NCI-H2107 treated with DMSO at 0.1 percent for 48 hours (cell line): ENCODE measurements around the gene SATB1.

Experiments
- DNase-seq: peaks from one replicate; lab custom pipeline; 2025; ENCODE audit not compliant: unreplicated experiment; lab: John Stamatoyannopoulos, UW

SATB1 gene

DNA sequence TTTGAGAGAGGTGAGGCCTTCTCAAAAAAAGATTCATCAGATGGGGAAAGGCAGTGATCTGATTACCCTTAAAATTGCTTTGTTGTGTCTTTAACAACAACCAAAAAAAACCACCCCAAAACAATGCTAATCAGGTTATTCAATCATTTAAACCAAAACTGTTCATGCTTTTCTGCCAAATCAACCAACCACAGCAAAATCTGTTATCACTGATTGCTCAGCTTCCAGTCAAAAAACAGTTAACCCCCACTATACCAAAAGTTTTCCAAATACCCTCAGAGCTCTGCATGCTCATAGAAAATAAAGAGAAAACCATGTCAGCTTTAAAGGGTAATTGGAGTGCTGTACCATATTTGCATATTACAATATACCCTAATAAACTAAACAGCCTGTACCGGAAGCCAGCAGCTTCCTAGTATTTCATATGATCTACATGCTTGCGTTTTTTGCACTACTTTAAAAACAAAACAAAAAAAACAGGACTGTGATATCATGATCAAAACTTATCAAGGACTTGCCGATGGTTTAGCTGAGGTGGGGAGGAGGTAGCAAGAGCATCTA, 22.8 kb downstream of the SATB1 start:
- no peak for DNase-seq

DNA sequence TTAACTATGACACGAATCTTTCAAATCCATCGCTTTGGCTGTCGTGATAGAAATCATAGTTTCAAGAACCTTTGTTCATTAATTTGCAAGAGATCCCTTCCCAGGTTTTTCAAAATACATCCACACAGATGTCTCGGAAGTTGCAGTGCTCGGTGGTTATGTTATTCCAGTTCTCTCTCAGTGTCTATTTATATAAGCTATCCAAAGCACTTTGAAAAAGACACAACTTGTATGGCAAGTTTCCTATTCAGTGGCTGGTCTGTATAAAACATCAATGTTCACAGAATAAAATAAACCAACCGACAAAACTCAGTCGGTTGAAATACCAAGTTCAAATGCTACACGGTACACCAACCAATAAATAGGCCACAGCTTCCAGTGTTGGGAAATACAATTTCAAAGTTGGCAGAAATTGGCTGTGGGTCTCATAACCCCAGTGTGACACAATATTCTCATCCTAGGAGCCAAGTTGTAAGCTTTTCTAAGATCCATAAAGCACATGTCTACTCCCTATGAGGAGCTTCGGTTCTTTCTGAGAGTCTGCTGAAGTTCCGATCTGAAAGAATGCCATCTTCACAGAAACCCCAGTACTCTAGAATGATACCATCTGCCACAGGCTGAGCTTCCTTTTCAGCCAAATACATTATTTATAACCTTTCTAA, 23.7 kb downstream of the SATB1 start:
- DNase-seq = no peak

DNA sequence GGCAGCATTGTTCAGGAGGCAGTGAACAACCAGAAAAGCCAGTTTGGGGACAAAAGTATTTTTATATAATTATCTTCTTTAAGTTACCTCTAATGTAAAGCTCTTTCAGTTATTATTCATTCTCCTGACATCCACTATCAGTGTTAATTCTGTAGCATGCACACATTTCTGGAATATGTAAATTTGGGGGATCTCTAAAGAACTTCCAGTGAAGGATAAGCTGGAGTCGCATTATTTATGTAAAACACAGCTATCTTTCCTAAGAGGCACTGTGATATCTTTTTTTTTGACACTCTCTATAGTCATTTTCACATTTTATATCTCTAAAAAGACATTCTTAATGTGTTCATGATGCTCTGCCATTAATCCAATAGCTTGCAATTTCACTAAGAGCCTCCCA, 26.7 kb downstream of the SATB1 start:
- DNase-seq = no peak

DNA sequence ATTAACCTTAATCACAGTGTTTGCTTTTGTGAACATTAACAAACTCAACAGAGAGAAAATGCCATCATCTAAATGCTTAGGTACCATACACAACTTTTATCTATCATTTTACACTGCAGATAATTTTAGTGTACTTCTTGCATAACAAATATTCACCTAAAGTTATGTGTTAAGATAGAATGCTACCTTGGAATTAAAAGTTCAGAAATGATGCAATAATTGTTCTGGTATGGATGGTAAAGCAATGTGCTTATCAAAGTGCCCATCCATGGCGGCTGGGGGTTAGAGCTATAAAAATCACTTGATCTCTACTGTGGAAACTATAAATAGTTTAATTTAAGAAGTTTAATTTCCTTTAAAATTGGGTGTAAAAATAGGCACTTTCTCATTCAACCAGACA, 28.7 kb downstream of the SATB1 start:
- no peak for DNase-seq

DNA sequence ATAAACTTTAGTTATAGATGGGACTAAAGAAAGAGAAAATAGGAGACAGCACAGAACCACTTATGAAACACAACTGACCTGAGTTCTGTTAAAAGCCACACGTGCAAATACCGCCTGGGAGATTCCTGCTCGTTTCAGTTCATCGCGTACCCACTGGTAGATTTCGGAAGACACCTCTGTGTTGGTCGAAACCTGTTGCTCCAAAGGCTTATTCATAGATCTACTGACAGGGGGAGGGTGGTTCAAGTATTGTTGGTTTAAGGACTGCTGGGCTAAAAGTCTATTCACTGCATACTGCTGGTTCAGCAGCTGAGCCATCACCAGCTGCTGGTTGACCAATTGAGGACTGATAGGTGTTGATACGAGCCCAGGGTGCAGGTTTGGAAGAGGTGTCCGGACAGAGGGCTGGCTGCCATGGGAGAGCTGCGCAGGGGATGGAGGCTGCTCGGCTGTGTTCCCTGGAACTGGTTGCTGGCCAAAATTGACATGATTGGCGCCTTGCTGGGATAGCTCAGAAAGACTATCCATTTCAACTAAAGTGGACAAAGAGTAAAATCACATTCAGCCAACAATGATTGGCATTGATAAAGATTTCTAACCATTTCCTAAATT, 30.6 kb downstream of the SATB1 start:
- no peak for DNase-seq

DNA sequence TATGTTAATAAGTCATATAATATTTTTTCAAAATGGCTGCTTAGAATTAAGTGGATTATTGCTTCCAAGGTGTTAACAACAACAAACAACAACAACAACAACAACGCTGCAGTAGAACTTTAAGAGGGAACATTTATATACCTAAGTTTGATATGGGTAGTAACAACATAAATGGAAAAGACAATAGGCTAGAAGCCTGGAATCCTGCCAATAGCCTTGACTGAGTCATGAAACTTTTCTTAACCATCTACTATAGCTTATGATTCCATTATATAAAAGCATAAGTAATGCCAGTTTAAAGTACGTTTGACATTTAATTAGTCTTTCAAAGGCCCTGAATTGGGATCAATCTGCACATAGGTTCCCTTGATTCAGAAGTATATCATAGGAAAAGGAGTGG, 31.2 kb downstream of the SATB1 start:
- DNase-seq = no peak

DNA sequence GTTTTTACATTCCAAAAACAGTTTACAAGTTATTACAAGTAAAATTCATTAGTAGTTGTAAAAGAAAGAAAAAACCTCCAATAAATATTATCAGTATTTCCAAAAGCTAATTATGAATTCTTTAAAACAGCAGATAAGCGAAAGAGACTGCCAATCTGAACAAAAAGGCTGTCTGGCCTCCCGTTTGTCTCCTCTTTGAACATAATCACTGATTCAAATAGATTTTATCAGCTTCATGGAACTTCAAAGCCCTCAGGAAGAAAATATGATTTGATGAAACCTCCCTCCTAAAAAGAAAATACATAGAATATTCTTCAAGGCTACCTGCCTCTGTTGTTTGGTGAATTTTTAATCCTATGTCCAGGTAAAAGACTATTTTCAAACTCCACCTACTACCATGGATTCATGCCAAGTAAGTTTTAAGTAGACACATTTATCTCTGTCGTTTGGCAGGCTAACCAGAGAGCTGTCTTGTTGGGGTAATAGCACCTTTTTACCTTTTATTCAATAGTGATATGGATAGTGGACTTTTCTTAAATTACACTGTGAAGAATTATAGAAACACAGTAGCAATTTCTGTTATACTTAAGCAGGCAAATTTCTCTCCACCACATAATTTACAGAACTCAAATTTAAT, 35.0 kb downstream of the SATB1 start:
- DNase-seq = no peak

DNA sequence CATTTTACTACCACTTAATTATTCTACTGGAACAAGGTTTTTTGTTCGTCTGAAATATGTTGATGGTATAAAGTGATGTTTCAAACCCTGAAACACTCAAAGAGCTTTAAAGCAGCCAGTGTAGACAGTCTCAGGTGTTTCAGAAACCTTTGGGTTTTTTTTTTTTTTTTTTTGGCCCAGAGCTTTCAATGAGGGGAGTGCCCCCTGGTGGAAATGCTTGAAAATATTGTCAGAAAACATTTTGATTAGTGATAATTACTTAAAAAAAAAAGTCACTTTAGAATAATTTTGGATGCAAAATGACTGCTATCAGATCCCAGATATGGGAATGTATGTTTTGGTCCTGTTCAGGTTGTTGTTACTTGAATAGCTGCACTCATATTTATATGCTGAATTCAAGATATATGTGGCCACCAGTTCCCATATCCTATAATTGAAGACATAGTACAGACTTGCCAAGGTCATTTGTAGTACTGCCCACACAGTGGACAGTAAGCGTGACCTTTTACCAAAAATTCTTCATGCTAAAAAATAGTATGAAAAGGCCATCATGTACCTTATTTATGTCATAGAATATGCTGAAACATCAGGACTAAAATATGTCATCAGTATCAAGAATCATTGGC, 35.9 kb downstream of the SATB1 start:
- no peak for DNase-seq

DNA sequence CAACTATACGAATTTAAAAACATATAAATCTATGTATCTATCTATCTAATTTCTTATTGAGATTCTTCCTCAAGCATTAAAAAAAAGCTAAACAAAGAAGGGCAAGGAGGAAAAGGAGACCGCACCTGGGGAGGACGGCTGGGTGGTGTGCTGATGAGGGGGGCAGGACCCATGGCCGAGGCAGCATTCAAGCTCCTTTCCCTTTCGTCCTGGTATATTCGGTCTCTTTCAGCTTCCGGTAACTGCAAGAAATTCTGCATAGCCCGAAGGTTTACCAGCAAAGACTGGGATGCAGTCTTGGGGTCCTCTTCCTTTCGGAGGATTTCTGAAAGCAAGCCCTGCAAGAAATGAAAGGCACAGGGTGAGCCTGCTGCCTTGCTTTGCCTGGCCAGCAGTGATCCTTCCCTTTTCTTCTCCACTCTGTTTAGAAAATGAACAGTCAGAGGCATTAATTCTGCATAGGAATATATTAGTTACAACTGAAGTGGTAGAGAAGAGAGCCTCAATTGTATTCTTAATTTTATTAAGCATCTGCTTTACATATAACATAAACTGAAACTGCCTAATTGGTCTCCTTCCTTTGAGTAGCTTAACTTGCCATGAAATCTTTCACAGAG, 38.8 kb downstream of the SATB1 start:
- DNase-seq = no peak

DNA sequence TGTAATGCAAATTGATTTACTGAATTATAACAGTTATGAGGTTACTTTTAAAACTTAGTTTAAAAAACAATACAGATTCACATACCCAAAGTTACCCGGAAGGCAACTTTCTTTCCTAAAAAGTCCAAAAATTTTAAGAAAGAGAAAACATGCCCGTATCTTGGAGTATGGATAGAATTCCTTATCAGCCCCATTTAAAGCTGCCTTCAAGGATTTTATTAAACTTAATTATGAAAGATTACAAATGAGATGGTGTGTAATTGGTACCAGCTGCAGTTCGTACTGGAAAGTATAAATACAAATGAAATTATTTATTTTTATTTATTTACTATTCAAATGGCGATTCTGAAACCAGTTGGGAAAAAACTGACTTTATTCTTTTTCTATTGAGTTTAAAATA, 39.4 kb downstream of the SATB1 start:
- no peak for DNase-seq

DNA sequence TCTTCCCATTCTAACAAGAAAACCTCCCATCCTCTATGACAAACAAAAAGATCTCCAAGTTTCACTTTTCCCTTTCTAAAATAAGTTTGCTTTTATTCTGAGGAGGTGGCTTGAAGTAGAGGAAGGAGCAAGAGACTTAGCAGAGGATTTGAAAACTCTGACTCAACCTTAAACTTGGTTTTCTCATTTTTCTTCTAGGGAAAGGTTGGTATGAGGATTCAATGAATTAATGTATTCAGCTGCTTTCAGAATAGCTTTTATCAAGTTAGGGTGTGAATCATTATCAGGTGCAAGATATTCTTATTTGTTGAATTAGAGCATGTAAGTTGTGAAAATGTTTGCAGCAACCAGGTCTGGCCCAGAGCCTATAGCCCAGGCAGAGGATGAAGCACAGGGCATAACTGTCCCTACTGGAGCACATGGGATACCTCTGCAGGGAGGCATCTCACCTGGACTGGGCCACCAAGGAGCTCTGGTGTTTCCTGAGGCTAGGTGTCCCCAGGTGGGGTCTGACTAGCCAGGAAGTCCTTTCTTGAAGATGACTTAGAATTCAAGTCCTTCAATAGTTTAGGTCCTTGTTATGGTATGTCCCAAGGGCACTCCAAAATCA, 42.3 kb downstream of the SATB1 start:
- DNase-seq = no peak

DNA sequence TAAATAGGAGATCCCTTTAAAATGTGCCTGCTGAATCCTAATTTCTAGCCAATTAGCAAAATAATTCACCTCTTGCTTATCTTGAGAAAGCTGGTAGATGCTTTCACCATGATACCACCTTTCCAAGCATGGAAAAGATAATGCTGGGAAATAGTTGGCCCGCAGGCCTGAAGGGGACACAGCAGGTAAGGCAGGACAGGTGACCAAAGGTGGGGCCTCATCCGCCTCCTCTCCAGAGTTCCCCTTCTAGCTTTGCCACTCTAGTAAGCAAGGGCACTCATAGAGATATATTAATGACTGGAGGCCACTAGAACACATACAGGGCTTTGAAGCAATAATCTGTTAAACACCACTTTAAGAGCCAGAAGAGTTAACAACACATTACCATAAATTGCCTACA, 45.5 kb downstream of the SATB1 start:
- DNase-seq = no peak

DNA sequence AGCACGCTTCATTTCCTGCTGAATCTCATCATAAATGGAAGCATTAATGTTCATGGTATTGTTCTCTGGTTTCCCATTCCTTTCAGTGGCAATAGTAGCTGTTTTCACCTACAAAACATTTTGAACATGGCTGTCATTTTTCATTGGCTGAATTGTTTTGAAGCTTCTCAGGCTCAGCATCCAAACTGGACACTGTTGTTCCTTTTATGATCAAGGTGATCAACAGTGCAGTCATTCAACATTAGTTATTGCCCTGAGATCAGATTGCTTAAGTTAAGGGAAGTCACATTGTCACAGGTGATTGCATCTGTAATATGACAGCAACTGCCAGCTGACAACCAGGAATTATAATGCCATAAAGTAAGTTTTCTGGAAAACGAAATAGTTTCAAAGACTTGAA, 46.9 kb downstream of the SATB1 start:
- DNase-seq = peak; percentile 52

DNA sequence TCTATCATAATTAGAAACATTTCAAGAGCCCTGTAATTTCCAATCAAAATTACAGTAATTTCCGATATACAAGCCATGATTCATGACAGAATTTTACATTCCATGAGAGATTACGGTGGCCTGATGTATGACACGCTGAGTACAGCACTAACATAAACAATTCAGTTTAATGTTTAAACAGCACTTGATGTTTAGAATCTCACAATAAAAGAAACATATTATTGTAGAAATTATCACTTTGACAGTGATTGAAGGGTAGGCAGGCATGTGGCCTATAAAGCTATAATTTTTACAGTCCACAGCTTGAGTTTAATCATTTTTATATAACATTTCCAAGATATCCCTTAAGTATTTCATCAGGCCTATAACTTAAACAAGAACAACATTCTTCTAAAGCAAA, 48.5 kb downstream of the SATB1 start:
- DNase-seq = no peak

DNA sequence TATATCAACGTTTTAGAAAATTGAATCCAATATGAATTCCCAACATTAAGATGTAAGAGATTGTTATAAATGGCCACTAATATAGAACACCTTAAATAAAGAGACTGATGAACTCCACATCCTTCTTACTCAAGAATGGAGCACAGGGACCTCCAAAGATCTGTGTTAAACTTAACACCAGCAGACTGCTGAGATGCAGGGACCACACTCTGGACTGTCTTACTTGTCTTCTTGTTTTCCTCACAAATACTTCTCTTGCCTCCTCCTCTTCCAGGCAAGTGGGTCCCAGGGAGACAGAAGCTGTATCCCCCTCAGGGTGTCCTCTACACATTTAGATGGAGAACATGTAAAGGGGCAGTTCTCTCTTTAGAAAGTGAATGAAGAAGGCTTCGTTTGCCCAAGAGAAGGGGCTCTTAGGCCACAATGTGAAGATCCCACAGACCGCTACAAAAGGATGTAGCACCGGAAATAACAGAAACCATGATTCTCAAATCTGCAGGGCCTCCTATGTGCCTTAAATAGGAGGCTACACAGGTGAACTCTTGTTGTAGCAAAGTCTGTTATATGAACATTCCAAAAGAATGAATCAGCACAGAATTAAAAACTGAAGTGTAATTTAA, 52.2 kb downstream of the SATB1 start:
- DNase-seq = no peak

DNA sequence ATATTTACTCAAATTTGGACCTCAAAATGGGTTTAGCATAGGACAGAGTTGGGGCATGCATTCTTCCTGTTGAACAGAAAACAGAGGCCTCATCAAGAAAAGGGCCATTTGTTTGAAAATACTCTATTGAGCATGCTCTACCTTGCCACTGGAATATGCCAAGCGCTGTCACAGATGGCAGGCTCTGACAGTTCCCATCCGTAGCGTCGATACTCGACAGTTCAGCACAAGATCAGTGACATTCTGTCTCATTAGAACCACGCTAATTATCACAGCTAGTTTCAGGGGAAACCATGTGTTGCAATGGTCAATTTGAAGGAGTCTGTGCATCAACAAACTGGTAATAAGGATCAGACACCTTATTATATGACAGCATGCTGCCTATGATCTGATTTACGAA, 54.5 kb downstream of the SATB1 start:
- no peak for DNase-seq

DNA sequence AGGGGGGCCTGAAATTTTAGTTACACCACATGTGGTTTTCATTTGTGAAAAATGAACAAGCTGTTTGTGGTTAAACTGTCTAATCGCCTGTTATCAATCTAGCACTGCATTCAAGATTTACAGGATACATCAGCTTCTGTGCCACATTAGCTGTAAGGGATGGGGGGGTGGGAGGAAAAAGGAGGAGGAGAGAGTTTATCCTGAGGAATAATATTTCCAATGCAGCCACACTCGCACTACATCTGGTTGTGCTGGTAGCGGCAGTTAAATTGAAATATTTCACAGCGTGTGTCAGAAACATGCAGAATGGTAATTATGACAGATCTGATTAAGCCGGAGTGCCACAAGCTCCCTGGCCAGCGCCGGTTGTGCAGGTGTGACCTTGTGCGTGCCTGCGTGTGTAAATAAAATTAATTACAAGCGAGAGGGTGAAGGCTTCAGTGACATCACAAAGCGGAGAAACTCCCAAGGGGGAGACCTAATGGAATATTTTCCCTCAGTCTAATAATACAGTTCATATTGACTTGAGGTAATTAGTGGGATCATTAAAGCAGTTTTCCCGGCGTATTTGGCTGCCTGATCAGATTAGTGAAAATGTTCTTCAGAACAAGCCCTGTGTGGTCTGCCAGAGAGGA, 55.5 kb downstream of the SATB1 start:
- peak; percentile 65 for DNase-seq

DNA sequence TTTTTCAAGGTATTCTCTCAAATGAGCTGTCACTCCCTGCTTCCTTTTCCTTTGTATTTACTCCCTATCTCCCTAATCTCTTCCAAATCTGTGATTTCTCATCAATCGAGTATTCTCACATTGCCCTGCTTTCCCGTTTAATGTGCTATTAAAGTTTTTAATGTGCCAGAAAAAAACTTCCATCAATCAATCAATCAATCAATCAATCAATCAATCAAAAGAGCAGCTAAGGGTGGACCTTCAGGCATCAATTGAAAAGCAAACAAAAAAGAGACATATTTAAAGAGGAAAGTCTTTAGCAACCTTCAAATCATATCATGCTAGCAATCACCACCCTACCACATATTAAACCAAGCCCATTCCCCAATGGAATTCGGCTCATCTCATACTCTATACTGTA, 58.9 kb downstream of the SATB1 start:
- no peak for DNase-seq

DNA sequence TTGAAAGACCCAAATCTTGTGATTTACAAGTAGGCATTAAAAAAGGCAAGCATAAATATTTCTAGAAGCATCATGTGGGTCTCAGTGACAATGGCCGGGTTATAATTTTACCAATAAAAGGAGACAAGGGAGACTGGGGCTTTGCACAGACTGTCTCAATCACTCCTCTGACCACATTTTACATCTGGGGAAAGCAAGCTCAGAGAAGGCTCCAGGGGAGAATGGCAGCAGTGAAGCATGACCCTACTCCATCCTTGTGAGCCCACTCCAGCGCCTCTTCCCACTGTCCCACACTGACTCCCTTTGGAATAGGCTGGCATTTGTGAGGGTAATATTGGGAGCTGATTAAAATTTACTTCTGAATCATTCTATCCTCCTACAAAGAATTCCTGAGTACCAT, 61.8 kb downstream of the SATB1 start:
- no peak for DNase-seq

DNA sequence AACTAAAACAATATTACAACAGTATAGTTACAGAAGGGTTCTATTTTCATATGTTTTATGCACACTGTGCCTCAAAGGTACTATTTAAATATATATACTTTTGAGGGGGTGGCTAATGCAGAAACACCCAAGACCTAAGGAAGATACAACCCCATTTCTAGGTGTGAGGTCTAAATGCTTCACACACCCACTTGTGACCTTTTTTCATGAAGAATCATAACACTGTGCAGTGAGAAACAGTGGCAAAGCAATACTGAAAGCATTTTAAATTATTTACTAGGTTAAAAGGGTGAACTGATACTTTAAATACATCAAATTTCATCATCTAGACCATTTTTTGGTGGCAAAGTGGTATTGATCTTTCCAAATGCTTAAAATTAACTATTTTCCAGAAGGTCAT, 67.4 kb downstream of the SATB1 start:
- DNase-seq = no peak
